Lung microvascular endothelial cell (primary cell): ENCODE measurements around the gene IL10RA. TPM values are rescaled to one million over a fixed set of nuclear protein-coding genes. Genes with fewer than 3 reads are reported as not detected.
"Not testable (repeated sequence)": the region's sequence is repeated elsewhere in the genome, so short reads cannot be mapped to it uniquely, and the experiment has no call there.

Experiments
- DNase-seq, 2 donors: peaks; one replicate each; pipeline versions ENCODE4 v3.0.0 to v3.0.0-alpha.2; 2010; ENCODE audit warnings: low read depth in 2 of 2
- total RNA-seq: library from RNA; depleted of rRNA; stranded (reverse); fragments of >200 nt; gene quantifications from 2 replicates; pipeline ENCODE4 v1.2.1, GENCODE V29; 2014

Gene IL10RA
- total RNA-seq, 1 donor from 2014 or later: not detected

- no peak for DNase-seq
Measured at GRCh38 chr11:118005224-118006152, 19.3 kb downstream of the IL10RA start.

DNA sequence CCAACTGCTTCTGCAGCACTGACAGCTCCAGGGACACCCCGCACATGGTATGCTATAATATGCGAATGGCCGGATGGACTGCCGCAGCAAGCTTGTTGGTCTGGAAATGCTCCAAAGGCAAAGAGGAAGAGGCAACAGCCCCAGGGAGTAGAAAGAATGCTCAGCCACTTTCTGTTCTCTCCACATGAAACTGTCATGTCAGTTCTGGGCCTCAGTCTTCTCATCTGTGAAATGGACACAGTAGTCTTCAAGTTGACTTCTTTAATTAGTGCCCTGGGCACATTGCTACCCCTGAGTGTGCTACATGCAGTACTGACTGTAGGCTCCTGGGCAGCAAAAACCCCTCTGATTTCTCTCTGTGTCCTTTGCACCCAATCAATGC lies 19.9 kb downstream of the IL10RA start:
- no peak for DNase-seq

DNA sequence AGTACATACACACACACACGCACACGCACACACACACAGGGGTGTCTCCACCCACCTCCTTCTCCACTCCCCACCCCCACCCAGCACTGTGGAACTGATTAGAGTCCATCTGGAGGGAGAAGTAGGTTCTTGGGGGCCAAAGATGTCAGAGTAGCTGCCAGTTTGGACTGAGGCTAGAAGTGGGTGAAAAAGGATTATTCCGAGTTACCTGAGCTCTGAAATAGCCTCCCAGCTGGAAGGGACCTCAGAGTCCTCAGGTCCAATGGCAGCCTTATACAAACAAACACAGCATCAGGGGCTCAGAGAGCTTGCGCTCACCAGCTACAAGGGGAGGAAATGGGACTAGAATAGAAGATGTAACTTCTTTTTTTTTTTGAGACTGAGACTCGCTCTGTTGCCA lies 20.8 kb downstream of the IL10RA start:
- no peak for DNase-seq

GRCh38 chr11:118007563-118008270 lies 21.5 kb downstream of the IL10RA start:
- DNase-seq: not testable (repeated sequence)

GRCh38 chr11:118008271-118008911 lies 22.2 kb downstream of the IL10RA start:
- DNase-seq: no peak

GRCh38 chr11:118009864-118010737 lies 23.9 kb downstream of the IL10RA start:
- no peak for DNase-seq

GRCh38 chr11:118010738-118011461 lies 24.7 kb downstream of the IL10RA start:
- DNase-seq: no peak

- DNase-seq: peak; percentile 13 to 27
Measured at GRCh38 chr11:118012083-118012669, 26.0 kb downstream of the IL10RA start.

DNA sequence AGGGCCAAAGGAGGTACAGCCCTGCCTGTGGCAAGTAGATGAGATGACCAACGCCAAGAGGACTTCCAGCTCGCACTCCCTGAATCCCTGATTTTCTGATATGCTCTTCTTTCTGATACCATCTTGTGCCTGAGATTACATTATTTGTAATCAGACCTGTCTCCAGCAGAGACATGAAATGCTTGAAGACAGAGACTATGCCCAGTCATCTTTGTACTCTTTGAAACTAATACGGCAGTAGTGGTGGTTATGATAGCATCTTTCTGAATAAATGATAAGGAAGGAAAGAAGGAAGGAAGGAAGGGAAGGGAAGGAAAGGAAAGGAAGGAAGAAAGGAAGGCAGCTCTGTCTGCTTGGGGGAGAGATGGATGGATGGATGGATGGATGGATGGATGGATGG lies 27.8 kb downstream of the IL10RA start:
- DNase-seq: no peak

- DNase-seq: no peak
Measured at GRCh38 chr11:118015385-118015841, 29.2 kb downstream of the IL10RA start.

DNA sequence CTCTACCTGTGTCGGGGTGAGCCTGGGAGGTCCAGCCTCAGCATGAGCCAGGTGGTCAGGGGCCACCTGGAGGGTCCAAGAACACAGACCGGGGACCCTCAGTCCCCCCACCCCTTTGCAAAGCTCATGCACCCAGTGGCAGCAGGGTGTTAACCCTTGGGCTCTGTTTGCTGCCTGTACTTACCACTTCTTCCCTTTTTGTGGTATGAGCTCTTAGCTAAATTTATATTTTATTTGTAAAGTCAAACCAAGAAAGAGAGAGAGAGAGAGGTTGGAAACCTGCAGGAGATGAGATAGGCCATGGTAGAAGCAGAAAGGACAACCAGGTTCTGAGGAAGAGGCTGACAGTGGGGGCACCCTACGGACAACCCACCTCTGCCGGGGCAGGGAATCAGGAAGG lies 29.9 kb downstream of the IL10RA start:
- DNase-seq: no peak

DNA sequence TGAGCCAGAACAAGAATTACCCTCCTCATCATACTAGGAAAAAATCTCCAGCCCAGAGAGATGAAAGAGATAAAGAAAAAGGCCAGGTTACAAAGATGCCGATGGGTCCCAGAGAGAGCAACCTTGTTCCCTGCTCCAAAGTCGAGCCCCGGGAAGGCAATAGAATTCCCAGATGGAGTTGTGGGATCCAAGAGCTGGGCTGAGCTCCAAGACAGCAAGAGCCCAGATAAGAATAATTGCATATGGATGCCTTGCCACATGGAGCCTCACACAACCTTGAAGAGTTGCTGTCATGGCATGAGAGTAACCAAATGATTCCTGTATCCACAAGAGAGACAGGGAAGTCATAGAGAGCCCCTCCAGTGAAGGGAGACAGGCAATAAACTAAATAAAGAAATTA lies 30.9 kb downstream of the IL10RA start:
- DNase-seq: no peak

DNA sequence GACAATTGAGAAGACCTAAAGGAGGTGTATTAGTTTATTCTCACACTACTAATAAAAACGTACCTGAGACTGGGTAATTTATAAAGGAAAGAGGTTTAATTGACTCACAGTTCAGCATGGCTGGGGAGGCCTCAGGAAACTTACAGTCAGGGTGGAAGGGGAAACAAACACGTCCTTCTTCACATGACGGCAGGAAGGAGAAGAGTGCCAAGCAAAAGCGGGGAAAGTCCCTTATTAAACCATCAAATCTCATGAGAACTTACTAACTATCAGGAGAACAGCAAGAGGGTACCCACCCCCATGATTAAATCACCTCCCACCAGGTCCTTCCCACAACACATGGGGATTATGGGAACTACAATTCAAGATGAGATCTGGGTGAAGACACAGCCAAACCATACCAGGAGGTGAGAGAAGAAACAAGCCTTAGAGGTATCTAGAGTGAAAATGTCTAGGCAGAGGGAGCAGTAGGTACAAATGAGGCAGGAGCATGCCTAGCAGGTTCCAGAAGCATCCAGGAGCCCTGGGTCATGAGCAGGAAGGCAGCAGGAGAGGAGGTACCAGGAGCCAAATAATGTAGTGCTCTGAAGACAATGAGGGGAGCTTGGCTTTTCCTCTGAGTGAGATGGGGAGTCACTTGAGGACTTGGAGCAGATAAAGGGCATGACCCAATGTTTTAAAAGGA lies 31.6 kb downstream of the IL10RA start:
- no peak for DNase-seq

GRCh38 chr11:118018401-118018800 lies 32.2 kb downstream of the IL10RA start:
- DNase-seq: no peak

GRCh38 chr11:118021146-118021545 lies 35.0 kb downstream of the IL10RA start:
- no peak for DNase-seq

DNA sequence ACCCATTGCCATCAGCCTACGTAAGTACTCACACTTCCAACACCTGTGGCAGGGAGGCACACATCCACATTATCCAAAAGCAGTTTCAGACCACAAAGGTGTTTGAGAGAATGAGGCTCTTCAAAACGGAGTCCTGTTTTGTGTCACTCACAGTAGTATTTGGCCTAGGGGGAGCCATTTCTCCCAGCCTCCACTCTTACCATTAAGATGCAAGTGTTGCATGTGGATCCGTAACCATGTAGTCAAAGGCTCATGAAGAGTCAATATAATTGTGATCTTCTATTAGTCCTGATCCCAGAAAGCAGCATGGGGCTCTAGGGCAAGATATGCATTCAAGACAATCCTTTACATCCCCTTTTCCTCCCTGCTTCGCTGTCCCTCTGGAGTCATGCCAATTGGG lies 41.5 kb downstream of the IL10RA start:
- no peak for DNase-seq

GRCh38 chr11:118028626-118029025 lies 42.4 kb downstream of the IL10RA start:
- no peak for DNase-seq

- no peak for DNase-seq
Measured at GRCh38 chr11:118033443-118033842, 47.2 kb downstream of the IL10RA start.

DNA sequence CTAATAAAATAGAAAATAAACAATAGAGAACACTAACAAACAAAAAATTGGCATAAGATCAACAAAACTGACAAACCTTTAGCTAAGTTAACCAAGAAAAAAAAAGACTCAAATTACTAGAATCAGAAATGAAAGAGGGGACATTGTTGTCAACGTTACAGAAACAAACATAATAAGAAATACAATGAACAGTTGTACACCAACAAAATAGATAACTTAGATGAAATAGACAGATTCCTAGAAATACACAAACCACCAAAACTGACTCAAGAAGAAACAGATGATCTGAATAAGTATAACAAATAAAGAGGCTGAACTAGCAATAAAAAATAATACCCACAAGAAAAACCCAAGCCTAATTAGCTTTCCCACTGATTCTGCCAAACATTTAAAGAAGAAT lies 55.9 kb downstream of the IL10RA start:
- DNase-seq: no peak

- no peak for DNase-seq
Measured at GRCh38 chr11:118042796-118043195, 56.6 kb downstream of the IL10RA start.
